ENCODE results near the gene TMEM92.
A peak's percentile ranks its signal among the peaks of the same experiment; 100 is the strongest.

Gene TMEM92

DNA sequence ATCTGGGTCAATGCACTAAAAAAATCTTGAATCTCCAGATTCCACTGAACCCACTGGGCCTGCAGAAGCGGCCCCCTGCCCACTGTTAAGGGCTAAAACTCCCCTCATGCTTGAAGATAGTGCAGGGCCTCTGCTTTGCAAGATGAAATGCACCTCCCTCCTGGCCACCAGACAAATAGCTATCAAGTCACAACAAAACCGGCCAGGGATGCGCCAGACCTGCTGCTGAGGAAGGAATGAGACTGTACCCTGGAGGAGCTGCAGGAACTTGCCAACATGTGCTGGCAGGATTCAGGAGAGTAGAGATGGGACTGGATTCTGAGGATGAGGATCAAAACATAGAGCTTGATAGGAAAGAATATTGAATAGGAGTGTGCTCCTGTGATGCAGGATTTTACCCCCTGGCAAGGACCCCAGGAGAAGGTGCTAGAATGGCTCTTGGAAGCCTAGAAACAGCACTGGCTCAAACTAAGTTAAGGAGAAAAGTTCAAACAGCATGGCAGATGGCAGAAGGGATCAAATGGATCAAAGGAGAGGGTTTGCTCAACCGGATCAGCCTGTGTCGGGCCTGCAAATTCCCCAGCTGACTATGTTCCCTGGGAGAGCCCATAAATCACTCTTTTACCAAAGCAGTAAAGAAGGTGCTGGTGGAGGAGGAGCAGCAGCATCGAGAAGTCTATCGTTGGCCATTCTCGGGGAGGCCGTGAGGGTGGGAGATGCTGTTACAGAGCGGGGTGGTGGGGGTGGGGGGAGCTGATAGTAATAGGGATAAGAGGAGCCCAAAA, 44.4 kb downstream of the TMEM92 start:
- no peaks in the 10 kb centered on the region for H3K36me3 Mint-ChIP-seq (ENCODE audit: low read depth)
- H3K27ac Mint-ChIP-seq = no peak overlapping the region
- peaks cover 22% of the 10 kb centered on the region for H3K4me1 Mint-ChIP-seq
- peak overlapping the region in 1 of 3 experiments; percentile 33 for H3K4me3 Mint-ChIP-seq
- peaks cover 4% of the 10 kb centered on the region for H3K9me3 Mint-ChIP-seq
- no peaks in the 10 kb centered on the region for H3K27me3 Mint-ChIP-seq (ENCODE audit: low read depth)
- TF ChIP-seq, protein P1, sequence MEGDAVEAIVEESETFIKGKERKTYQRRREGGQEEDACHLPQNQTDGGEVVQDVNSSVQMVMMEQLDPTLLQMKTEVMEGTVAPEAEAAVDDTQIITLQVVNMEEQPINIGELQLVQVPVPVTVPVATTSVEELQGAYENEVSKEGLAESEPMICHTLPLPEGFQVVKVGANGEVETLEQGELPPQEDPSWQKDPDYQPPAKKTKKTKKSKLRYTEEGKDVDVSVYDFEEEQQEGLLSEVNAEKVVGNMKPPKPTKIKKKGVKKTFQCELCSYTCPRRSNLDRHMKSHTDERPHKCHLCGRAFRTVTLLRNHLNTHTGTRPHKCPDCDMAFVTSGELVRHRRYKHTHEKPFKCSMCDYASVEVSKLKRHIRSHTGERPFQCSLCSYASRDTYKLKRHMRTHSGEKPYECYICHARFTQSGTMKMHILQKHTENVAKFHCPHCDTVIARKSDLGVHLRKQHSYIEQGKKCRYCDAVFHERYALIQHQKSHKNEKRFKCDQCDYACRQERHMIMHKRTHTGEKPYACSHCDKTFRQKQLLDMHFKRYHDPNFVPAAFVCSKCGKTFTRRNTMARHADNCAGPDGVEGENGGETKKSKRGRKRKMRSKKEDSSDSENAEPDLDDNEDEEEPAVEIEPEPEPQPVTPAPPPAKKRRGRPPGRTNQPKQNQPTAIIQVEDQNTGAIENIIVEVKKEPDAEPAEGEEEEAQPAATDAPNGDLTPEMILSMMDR (IDR thresholded peaks at IDR 0.05; ENCODE audit: unreplicated experiment in 3 of 3) = no peak

DNA sequence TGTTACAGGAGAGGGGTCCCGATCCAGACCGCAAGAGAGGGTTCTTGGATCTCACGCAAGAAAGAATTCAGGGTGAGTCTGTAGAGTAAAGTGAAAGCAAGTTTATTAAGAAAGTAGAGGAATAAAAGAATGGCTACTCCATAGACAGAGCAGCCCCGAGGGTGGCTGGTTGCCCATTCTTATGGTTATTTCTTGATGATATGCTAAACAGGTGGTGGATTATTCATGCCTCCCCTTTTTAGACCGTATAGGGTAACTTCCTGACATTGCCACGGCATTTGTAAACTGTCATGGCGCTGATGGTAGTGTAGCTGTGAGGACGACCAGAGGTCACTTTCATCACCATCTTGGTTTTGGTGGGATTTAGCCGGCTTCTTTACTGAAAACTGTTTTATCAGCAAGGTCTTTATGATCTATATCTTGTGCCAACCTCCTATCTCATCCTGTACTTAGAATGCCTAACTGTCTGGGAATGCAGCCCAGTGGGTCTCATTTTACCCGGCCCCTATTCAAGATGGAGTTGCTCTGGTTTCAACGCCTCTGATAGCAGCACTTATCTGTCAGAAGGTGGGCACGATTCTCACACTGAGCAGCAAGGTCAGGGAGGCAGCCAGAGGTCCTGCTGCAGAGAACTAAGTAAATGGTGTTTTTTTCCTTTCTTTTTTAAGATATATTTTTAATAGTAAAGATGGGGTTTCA, 45.2 kb downstream of the TMEM92 start:
- H3K9me3 Mint-ChIP-seq = peaks cover 3% of the 10 kb centered on the region
- no peaks in the 10 kb centered on the region for H3K36me3 Mint-ChIP-seq (ENCODE audit: low read depth)
- TF ChIP-seq, protein P1 (IDR thresholded peaks at IDR 0.05; ENCODE audit: unreplicated experiment in 3 of 3) = no peak
- no peak overlapping the region for H3K27ac Mint-ChIP-seq
- H3K27me3 Mint-ChIP-seq (ENCODE audit: low read depth) = peaks cover 3% of the 10 kb centered on the region
- peaks cover 14% of the 10 kb centered on the region for H3K4me1 Mint-ChIP-seq
- H3K4me3 Mint-ChIP-seq = peak overlapping the region in 1 of 3 experiments; percentile 33

DNA sequence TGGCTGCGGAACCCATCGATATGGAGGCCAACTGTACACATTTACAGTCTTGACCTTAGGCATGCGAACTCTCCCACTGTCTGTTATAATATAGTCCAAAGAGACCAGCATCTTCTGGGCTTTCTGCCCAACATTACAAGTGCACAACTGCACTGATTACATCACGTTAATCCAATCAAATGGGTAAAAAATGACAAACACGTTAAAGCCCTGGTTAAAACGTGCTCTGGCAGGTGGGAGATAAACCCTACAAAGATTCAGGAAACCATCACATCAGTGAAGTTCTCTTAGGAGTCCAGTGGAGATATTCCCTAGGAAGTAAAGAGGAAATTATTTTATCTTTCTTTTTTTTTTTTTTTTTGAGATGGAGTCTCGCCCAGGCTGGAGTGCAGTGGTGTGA, 48.0 kb downstream of the TMEM92 start:
- H3K9me3 Mint-ChIP-seq = no peaks in the 10 kb centered on the region
- peaks cover 25% of the 10 kb centered on the region for H3K4me1 Mint-ChIP-seq
- H3K4me3 Mint-ChIP-seq = no peak overlapping the region
- peak overlapping the region in 1 of 3 experiments; percentile 57 for H3K27ac Mint-ChIP-seq
- peaks cover 3% of the 10 kb centered on the region for H3K27me3 Mint-ChIP-seq (ENCODE audit: low read depth)
- no peaks in the 10 kb centered on the region for H3K36me3 Mint-ChIP-seq (ENCODE audit: low read depth)
- TF ChIP-seq, protein P1 (IDR thresholded peaks at IDR 0.05; ENCODE audit: unreplicated experiment in 3 of 3) = no peak

DNA sequence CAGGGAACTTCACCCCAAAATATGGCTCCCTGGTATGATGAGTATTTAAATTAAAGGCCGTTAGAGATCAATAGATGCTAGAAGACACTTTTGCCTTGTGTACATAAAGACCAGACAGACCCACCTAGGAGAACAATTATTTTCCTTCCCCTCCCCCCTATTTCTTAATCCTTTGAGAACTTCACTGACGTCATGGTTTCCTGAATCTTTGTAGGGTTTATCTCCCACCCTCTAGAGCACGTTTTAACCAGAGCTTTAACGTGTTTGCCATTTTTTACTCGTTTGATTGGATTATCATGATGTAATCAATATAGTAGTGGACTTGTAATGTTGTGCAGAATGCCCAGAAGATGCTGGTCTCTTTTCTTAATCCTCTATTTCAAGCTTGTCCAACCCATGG, 48.8 kb downstream of the TMEM92 start:
- Mint-ChIP-seq H3K27ac (peak overlapping the region in 1 of 3 experiments; percentile 39), H3K4me3 (no peak overlapping the region), H3K27me3 (ENCODE audit: low read depth) (peaks cover 3% of the 10 kb centered on the region), H3K4me1 (peaks cover 30% of the 10 kb centered on the region), H3K36me3 (ENCODE audit: low read depth) (no peaks in the 10 kb centered on the region), H3K9me3 (no peaks in the 10 kb centered on the region)
- TF ChIP-seq, protein P1 (IDR thresholded peaks at IDR 0.05; ENCODE audit: unreplicated experiment in 3 of 3) = no peak

DNA sequence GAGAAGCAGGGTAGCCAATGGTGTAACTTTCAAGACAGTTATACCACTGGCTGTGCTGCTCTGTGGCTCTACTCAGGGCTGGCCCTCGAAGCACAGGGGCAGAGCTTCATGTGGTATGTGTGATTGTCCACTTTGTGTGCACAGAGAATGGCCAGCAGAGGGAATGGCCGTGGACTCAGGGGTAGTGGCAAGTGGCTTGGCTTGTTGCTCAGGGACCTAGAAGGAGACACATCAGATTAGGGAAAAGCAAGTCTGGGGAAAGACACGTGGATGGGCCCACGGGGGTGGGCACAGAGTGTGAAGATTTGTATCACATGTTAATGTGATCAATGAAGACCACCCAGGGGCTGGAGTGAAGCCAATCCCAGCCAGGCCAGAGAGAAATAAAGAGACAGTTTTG, 51.6 kb downstream of the TMEM92 start:
- peaks cover 3% of the 10 kb centered on the region for H3K27me3 Mint-ChIP-seq (ENCODE audit: low read depth)
- no peak overlapping the region for H3K4me3 Mint-ChIP-seq
- H3K27ac Mint-ChIP-seq = peak overlapping the region in 2 of 3 experiments; percentile 27 to 66
- TF ChIP-seq, protein P1 (IDR thresholded peaks at IDR 0.05; ENCODE audit: unreplicated experiment in 3 of 3) = no peak
- no peaks in the 10 kb centered on the region for H3K36me3 Mint-ChIP-seq (ENCODE audit: low read depth)
- H3K4me1 Mint-ChIP-seq = peaks cover 57% of the 10 kb centered on the region
- no peaks in the 10 kb centered on the region for H3K9me3 Mint-ChIP-seq

All from nephron (organoid).